GM12892 (cell line): ENCODE results near the gene ZC4H2.

Experiments
- POLR2A ChIP-seq: IDR thresholded peaks from 2 replicates; pipeline ENCODE4 v1.6.1; 2011; ENCODE audit warnings: low read depth, low read length, control low read depth
- POLR2AphosphoS5 ChIP-seq: IDR thresholded peaks from 2 replicates; pipeline ENCODE4 v1.6.1; 2011; ENCODE audit warnings: low read depth, low read length, control low read depth

GRCh38 chrX:64908121-64908520 lies 68.1 kb downstream of the ZC4H2 start:
- no peak for TF ChIP-seq POLR2A
- no peak for TF ChIP-seq POLR2AphosphoS5
